ENCODE results near the gene MGAT5.

Gene MGAT5

DNA sequence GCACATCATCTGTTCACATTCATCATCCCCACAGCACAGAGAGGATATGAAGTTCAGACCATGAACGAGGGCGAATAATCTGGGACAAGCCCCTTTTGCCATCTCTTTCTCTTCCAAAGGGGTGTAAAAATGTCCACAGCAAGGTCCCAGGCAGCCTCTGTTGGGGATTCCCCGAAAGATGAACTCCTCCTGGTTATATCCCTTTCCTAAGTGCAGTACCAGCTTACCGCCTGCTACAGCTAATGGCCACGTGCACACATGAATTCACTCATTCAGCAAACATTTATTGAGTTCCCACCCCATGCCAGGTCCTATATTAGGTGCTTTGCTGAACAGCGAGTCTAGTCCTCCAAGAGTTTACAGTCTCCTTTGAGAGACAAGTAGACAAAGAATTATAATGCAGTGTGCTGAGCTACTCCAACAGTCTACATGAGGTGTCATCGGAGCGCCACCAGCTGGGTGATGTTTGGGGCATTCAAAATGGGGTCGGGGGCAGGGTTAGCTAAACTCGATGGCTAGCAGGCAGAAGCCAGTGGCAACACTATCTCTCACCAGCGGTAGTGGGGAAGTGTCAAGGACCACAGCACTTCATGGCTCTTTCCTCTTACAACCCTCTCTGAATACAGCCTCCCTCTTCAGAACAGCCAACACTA is 236.0 kb downstream of the MGAT5 start:
- no peak for DNase-seq

DNA sequence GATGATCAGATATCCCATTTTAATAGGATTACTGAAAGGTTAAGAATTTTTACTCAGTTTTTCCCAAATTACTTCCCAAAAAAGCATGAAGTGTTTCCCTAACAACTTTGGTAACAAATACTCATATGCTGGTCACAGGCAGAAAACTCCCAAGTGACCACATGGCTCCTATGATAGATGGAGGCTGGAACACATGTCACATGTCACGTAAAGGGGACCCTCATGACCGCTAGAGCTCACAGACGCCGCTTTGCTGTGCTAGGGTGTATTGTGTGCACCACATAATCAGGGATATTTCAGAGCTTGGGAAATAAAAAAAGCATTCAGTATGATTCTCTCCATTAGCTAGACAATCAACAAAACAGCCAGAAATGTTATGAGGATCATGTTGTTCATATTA is 236.7 kb downstream of the MGAT5 start:
- no peak for DNase-seq

DNA sequence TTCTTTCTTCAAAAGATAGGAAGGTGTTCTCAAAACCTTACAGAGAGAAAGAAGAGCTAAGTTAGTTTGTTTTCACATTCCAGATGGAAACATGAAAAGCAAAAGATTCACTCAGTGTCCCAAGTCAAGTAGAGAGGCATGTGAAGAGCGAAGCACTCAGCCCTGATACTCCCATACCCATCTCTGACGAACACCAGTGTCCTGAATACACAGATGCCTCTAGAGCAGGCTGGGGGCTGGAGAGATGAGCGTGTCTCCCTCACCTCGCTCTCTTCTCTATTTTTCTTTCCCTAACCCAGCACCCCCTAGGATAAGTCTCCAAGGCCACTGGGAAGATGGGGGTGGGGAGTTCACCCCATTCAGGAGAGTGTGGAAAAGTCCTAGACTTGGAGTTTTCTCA is 237.2 kb downstream of the MGAT5 start:
- no peak for DNase-seq

DNA sequence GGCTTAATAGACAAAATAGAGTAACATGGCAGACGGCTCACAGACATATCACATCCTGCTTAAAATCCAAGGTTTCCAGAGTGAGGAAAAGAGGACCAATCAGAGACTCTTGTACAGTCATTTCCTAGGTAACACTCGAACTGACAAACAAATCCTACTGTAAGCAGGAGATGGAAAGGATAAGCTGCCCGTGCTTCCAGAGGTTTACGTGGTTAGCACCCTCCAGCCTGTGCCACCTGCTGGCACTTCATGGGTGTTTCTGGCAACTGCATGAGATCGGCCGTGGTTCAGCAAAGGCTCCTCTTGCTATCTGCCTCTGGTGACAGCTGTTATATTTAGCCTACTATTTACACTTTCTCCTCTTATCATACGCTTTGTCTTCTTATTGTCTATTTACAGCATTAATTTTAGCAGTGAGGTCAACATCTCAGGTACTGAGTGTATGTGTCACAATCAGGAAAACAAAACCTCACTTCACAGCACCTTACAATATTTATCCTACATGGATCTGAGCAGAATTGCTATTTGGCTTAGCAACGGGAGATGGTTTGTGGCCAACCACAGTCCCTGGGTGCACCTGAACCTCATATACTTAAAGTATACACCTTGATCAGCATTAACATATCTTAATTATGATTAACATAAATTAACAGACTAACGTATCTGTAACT is 238.0 kb downstream of the MGAT5 start:
- DNase-seq = no peak

DNA sequence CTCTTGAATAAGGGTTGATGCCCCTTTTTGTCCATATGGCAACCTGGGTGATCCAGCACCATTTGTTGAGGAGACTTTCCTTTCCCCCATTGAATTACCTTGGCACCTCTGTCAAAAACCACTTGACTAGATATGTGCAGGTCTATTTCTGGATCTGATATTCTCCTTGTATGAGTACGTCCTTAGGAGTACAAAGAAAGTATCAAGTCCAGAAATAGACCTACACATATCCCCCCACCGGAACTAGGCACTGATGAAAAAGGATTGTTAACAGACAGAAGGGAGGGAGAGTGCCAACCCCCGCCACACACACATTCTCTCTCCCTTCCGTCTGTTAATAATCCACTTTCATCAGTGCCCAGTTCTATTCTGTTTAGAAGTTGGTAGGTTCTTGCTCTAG is 239.9 kb downstream of the MGAT5 start:
- DNase-seq = no peak

DNA sequence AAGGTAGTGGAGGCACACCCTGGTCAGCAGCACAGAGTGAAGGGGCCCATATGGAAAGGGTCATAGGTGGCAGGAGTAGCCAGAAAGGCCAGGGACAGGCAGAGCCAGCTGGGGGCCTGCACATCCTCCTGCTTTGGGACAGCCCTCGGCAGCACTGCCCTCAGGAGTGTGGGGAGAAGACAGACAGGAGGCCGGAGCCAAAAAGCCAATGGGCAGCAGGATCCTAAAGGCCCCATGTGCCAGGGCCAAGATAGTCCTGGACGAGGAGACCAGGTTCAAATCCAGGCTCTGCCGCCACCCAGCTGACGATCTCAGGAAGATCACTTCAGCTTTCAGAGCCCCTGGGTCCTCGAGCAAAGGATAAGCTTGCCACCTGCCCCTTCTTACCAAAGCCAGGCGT is 244.8 kb downstream of the MGAT5 start:
- DNase-seq = no peak

DNA sequence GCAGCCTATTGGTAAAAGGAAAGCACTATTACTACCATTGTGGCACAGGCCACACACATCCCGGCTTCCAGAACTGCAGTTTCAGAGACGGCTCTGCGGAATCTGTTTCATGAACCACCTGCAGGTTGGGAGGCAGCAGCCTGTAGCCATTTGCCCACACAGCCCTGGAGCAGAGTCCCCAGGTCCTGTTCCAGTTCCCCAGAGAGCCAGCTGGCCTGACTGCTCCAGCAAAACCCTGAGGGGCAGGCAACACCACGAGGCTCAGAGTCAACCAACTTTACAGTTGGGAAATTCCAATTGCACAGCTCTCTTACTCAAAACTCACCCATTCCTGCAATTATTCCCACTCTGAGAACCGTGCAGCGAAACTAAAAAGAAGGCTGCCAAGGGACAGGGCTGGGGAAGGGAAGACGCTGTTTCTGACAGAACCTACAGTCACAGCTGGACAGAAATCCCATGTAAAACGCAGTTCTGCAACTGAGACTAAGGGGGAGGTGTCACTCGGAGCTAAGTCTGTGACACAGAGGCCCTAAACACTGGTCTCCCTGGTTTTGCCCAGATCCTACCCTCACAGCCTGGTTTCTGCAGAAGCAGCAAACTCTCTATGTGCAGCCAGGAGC is 245.5 kb downstream of the MGAT5 start:
- DNase-seq = no peak

DNA sequence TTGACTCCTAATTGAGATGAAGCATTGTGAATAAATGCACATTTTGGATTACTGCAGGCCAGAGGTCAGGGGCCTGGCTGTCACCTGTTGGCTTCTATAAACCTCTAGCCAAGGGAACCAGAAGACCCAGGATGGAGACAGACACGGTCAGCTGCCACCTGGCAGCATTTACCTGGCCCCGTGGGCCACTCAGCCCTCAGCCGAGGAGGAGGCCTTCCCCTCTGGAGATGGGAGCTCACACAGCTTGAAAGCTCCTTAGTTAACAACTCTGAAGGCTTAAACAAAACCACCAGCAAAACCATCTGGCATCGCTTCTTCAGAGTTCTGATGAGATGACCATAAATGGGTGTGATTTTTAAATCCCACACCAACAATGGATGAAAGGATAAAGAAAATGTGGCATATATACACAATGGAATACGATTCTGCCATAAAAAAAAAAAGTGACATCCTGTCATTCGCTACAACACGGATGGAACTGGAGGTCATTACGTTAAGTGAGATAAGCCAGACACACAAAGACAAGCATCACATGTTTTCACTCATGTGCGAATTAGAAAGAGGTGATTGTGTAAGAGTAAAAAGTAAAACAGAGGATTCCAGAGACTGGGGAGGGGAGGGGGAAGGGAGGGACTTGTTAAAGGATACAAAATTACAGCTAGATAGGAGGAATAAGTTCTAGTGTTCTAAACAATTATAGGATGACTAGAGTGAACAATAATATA is 246.5 kb downstream of the MGAT5 start:
- no peak for DNase-seq

DNA sequence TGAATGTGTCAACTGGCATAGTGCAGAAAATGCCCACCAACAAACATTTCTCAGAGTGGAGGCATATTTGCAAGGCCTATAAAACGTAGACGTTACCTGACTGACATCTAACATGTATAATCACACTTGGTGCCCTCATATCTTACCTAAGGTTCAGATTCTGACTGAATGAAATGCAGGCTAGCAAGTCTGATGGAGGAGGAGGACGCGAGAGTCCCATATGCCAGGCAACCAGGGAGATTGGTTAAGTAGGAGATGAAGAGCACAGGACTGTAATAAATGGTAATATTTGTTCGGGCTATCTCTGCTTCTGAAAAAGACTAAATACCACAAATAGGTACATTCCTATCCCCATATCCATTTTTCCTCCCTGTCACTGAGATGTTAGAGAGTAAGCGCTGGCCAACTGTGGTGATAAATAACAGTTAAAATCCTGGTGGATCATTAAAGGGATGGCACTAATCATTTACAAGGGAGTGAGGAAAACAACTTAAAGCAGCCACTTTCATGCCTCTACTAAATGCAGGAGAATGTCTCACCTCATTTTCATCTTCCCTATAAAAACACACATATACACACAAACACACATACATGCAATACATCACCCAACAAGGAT is 247.7 kb downstream of the MGAT5 start:
- DNase-seq = no peak

DNA sequence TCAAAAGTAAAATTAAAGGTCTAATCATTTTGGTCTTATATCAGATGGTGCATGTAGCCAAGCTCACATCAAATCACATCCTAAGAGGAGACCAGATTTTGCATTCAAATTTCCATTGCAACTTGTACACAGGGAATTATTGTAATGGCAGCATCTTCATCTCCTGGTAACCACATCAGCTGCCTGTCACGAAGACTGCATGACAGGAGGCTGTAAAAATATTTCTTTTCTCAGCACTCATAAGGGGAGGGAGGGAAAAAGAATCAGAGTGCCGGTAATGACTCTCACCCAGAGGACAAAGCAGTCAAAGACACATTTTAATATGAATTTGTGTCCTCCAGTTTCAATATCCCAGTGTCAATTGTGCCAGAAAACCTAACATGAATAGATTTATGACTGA is 248.2 kb downstream of the MGAT5 start:
- no peak for DNase-seq

All from activated CD4-positive, alpha-beta T cell treated with anti-CD3 and anti-CD28 coated beads, Interleukin-2, amount 50 U/mL, for 48 hours (primary cell).